GM12801 (cell line): ENCODE results near the gene WWC2.

Source experiments
- CTCF ChIP-seq: IDR thresholded peaks from one replicate; pipeline ENCODE4 v1.5.1; 2011; ENCODE audit warnings: control low read depth; ENCODE audit not compliant: insufficient read length; ENCODE audit errors: extremely low read depth

Gene WWC2

DNA sequence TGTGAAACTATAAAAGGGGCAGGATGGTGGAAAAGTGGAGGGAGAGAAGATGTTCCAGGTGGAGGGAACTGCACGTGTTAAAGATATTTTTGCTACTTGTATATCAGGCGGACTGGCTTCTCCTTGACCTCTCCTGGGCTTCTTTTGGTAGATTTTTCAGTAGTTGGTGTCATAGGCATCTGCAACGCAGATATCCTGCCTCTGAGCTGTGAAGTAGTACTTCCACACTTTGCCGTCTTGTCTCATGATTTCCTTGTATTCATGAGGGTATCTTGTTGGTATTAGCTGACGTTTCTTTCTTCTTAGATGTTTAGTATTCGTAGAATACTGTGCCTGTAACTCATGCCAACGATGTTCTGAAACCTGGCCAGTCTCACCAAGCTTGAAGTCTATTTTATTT is 81.0 kb downstream of the WWC2 start:
- no peak for TF ChIP-seq CTCF

DNA sequence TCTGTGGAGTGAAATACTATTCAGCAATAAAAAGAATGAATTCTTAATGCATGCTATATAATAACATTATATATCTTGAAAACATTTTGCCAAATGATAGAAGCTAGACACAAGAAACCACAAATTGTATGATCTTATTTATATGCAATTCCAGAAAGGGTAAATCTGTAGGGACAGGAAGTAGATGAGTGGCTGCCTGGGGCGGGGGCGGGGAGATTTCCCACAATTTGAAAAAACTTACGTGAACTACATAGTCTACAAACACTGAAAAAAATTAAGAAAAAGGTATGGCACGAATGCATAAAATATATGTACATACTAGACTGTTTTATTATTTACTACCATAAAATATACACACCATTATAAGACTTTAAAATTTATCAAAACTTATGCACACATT is 81.6 kb downstream of the WWC2 start:
- TF ChIP-seq CTCF: no peak

DNA sequence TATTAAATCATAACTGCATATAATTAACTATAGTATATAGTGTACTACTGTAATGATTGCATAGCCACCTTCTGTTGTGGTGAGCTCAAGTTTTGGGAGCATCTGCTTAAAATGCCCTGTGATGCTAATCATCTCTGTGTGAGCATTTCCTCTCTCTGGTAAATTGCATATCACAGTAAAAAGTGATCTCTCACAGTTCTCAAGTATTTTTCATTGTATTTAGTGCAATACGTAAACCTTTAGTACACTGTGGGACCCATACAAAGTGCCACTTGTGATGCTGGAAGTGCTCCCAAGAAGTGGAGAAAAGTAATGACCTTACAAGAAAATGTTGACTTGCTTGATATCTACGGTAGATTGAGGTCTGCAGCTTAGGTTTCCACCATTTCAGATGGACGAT is 82.0 kb downstream of the WWC2 start:
- no peak for TF ChIP-seq CTCF

DNA sequence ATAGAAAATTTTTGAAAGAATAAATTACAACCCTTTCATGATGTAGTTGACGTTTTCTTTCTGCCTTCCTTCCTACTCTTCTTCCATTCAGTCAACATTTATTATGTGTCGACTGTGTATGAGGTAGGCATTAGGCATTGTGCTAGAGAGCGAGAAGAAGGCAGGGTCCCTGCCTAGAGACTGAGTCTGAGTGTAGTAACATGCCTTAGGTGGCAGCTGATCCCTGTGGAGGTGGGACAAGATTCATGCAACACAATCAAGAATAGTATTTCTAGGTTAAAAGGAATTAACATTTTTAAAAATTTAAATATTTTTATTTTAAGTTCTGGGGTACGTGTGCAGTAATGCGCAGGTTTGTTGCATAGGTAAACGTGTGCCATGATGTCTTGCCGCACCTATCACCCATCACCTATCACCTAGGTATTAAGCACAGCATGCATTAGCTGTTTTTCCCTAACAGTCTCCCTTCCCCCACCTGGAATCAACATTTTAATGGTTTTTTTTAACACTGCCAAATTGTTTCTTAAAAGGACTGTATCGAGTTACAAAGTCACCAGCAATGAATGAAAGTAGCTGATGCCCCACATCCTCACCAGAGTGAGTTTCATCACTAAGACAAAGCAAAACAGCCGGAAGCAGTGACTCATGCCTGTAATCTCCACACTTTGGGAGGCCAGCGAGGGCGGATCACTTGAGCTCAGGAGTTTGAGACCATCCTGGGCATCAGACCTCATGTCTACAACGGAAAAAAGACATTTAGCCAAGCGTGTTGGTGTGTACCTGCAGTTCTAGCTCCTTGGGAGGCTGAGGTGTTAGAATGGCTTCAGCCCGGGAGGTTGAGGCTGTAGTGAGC is 84.0 kb downstream of the WWC2 start:
- no peak for TF ChIP-seq CTCF

GRCh38 chr4:183183906-183184535 is 85.0 kb downstream of the WWC2 start:
- no peak for TF ChIP-seq CTCF

GRCh38 chr4:183185018-183185417 is 86.0 kb downstream of the WWC2 start:
- TF ChIP-seq CTCF: no peak

GRCh38 chr4:183185559-183185958 is 86.5 kb downstream of the WWC2 start:
- no peak for TF ChIP-seq CTCF
